ENCODE data around the gene GAB2. TPM values are rescaled to one million over a fixed set of nuclear protein-coding genes. Genes with fewer than 3 reads are reported as not detected.

GAB2 gene
- total and polyA plus RNA-seq, 2 of the 4 experiments (the other 2 are of a cell fraction), result 3.3 to 5.9 TPM

DNA sequence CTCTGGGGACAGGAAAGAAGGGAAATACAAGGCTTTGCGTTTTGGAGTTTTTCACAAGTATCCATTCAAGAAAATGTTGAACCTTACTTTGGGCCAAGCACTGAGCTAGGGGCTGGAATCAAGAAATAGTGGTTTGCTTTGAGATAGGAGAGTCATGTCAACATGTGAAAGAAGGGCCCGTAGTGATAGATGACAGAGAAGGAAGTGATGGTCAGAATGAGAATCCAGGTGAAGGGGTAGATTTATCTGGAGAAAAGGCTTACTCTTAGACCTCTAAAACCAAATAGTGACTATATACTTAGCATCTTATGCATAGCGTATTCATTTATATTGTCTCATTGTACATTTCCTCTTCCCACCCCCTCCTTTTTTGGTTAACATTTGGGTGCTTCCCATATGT lies 87.3 kb downstream of the GAB2 start:
- TF ChIP-seq, protein P1, sequence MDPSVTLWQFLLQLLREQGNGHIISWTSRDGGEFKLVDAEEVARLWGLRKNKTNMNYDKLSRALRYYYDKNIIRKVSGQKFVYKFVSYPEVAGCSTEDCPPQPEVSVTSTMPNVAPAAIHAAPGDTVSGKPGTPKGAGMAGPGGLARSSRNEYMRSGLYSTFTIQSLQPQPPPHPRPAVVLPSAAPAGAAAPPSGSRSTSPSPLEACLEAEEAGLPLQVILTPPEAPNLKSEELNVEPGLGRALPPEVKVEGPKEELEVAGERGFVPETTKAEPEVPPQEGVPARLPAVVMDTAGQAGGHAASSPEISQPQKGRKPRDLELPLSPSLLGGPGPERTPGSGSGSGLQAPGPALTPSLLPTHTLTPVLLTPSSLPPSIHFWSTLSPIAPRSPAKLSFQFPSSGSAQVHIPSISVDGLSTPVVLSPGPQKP (IDR thresholded peaks at IDR 0.05; ENCODE audit: borderline replicate concordance, low read depth, low read length), result no peak
- no peak for TF ChIP-seq BHLHE40 (IDR thresholded peaks at IDR 0.05; ENCODE audit: low read depth, low read length)
- no peak for TF ChIP-seq MAZ (IDR thresholded peaks at IDR 0.05; ENCODE audit: borderline replicate concordance, low read depth, low read length)
- TF ChIP-seq, protein P2, sequence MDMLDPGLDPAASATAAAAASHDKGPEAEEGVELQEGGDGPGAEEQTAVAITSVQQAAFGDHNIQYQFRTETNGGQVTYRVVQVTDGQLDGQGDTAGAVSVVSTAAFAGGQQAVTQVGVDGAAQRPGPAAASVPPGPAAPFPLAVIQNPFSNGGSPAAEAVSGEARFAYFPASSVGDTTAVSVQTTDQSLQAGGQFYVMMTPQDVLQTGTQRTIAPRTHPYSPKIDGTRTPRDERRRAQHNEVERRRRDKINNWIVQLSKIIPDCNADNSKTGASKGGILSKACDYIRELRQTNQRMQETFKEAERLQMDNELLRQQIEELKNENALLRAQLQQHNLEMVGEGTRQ (IDR thresholded peaks at IDR 0.05; ENCODE audit: low read depth, low read length), result no peak
- TF ChIP-seq CEBPB (IDR thresholded peaks at IDR 0.05; ENCODE audit: low read depth, low read length), result no peak
- no peak for TF ChIP-seq FOS (IDR thresholded peaks at IDR 0.05; ENCODE audit: low read depth, low read length)
- no peak for TF ChIP-seq RCOR1 (IDR thresholded peaks at IDR 0.05; ENCODE audit: insufficient replicate concordance, low read length)
- no peak for TF ChIP-seq RAD21 (IDR thresholded peaks at IDR 0.05; ENCODE audit: low read length)
- TF ChIP-seq MXI1 (IDR thresholded peaks at IDR 0.05; ENCODE audit: borderline replicate concordance, low read depth, low read length), result no peak
- no peak for TF ChIP-seq CHD1 (IDR thresholded peaks at IDR 0.05; ENCODE audit: low read depth, low read length)
- no peak for TF ChIP-seq NFE2L2 (IDR thresholded peaks at IDR 0.05; ENCODE audit: low read depth, low read length)
- no peak for TF ChIP-seq RFX5 (IDR thresholded peaks at IDR 0.05; ENCODE audit: low read depth, low read length)
- no peak for TF ChIP-seq MAFK (IDR thresholded peaks at IDR 0.05; ENCODE audit: low read depth, low read length)
- TF ChIP-seq, protein P3, sequence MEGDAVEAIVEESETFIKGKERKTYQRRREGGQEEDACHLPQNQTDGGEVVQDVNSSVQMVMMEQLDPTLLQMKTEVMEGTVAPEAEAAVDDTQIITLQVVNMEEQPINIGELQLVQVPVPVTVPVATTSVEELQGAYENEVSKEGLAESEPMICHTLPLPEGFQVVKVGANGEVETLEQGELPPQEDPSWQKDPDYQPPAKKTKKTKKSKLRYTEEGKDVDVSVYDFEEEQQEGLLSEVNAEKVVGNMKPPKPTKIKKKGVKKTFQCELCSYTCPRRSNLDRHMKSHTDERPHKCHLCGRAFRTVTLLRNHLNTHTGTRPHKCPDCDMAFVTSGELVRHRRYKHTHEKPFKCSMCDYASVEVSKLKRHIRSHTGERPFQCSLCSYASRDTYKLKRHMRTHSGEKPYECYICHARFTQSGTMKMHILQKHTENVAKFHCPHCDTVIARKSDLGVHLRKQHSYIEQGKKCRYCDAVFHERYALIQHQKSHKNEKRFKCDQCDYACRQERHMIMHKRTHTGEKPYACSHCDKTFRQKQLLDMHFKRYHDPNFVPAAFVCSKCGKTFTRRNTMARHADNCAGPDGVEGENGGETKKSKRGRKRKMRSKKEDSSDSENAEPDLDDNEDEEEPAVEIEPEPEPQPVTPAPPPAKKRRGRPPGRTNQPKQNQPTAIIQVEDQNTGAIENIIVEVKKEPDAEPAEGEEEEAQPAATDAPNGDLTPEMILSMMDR (conservative IDR thresholded peaks at IDR 0.05; ENCODE audit: low read depth, low read length), result no peak
- no peak for TF ChIP-seq SMC3 (IDR thresholded peaks at IDR 0.05; ENCODE audit: low read depth, low read length)
- H4K91ac ChIP-seq (ENCODE audit: insufficient read depth, low read depth, low read length), result no peak overlapping the region

More for the DNA sequence above, 87.3 kb downstream of the GAB2 start:
- in situ Hi-C loops (cut with MboI; ENCODE audit: low sequenced_read_pairs) (no loop called here), dilution Hi-C loops (cut with HindIII; ENCODE audit: low sequenced_read_pairs, unreplicated experiment) (no loop called here), intact Hi-C loops (cut with micrococcal nuclease) (no loop called here)
- Histone ChIP-seq H4K5ac (ENCODE audit: low read depth, low read length) (no peak overlapping the region), H3K4me1 (ENCODE audit: control insufficient read depth, insufficient read depth, low read length) (no peaks in the 10 kb centered on the region), H3K27ac (ENCODE audit: insufficient read depth, low read length) (no peak overlapping the region), H3K18ac (ENCODE audit: low read depth, low read length) (no peak overlapping the region), H3K4ac (ENCODE audit: low read depth, low read length) (no peak overlapping the region), H2BK5ac (ENCODE audit: low read depth, low read length, poor library complexity, severe bottlenecking) (no peak overlapping the region), H2BK20ac (ENCODE audit: low read depth, low read length) (no peak overlapping the region), H4K20me1 (ENCODE audit: insufficient read depth, low read length) (no peaks in the 10 kb centered on the region), H2AK5ac (ENCODE audit: low read depth, low read length) (no peak overlapping the region), H2BK15ac (ENCODE audit: low read depth, low read length) (no peak overlapping the region), H3K4me3 (ENCODE audit: insufficient read depth, low read depth, low read length) (no peak overlapping the region), H3K9ac (ENCODE audit: low read depth, low read length) (no peak overlapping the region), H2AFZ (replicated peaks; ENCODE audit: low read length, poor library complexity) (no peak overlapping the region), H3K56ac (ENCODE audit: extremely low read depth, insufficient read depth, low read length) (no peak overlapping the region), H3K4me2 (ENCODE audit: low read depth, low read length) (no peak overlapping the region), H3K9me3 (ENCODE audit: control insufficient read depth, insufficient read depth, low read length) (no peaks in the 10 kb centered on the region), H3K23ac (ENCODE audit: low read depth, low read length) (no peak overlapping the region), H4K8ac (ENCODE audit: low read depth in 2 of 2, low read length in 2 of 2) (no peak overlapping the region), H2BK120ac (ENCODE audit: low read depth, low read length) (no peak overlapping the region), H2AK9ac (replicated peaks; ENCODE audit: low read depth, low read length, poor library complexity) (no peak overlapping the region), H3K27me3 (ENCODE audit: control insufficient read depth, insufficient read depth, low read length) (no peaks in the 10 kb centered on the region), H3K9me1 (ENCODE audit: insufficient read depth, low read length) (no peaks in the 10 kb centered on the region), H3K79me1 (ENCODE audit: low read depth in 1 of 2, low read length in 2 of 2) (peaks cover 4 to 19% of the 10 kb centered on the region in 2 experiments; a peak in 3 of 4 replicates), H3K36me3 (ENCODE audit: control insufficient read depth, insufficient read depth, low read length) (no peaks in the 10 kb centered on the region), H3K14ac (replicated peaks; ENCODE audit: low read depth, low read length) (no peak overlapping the region)
- WGBS, 2 experiments (ENCODE audit: extremely low coverage in 2 of 2, insufficient read length in 1 of 2), result no CpG with 5 or more reads among the region's 3 CpGs
- BruUV-seq (replicated peaks), result no TSS peak
- POLR2A ChIA-PET (ENCODE audit: unreplicated experiment), result no interaction called here
- DNase-seq (no peak), ATAC-seq (ENCODE audit: low read depth) (no peak)
- CTCF ChIA-PET, result no interaction called here

All from IMR-90 (cell line).